Breast epithelium (tissue), 3 donors: Measurements from ENCODE around the gene CYSTM1.

Experiments used
- CTCF ChIP-seq, 3 donors: fragments of 450-650 bp; IDR thresholded peaks; one replicate each; pipeline ENCODE4 v1.5.1; 2016 to 2017; ENCODE audit warnings: antibody characterized with exemption in 3 of 3, mild to moderate bottlenecking in 3 of 3, moderate library complexity in 3 of 3
- POLR2A ChIP-seq: fragments of 450-650 bp; IDR thresholded peaks from one replicate; pipeline ENCODE4 v1.6.1; 2016; ENCODE audit warnings: antibody characterized with exemption, mild to moderate bottlenecking, moderate library complexity
- POLR2AphosphoS5 ChIP-seq, 3 donors: sonication (generic); formaldehyde crosslinking; IDR thresholded peaks; one replicate each; pipeline ENCODE4 v1.6.1; 2017; ENCODE audit warnings: antibody characterized with exemption in 3 of 3

DNA sequence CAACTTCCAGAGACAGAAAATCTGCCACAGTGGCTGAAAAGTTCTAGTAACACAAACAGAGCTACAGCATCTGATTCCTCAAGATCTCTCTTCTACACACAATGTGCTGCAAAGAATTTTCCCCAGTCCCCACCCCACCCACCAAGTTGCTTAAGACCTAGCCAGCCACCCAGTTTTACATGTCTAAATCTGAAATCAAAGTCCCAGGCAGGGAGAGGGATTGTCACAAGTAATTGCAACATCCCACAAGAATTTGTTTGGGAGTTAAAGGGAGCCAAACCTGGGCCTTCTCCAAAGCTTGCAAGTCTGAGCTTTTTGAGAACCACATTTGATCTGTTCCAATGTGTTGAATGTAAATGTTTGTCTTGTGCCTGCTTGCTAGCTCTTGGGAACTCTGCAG lies 33.7 kb upstream of the CYSTM1 start:
- TF ChIP-seq POLR2A (no peak), CTCF (IDR thresholded peaks at IDR 0.05) (no peak), POLR2AphosphoS5 (IDR thresholded peaks at IDR 0.05) (no peak)
